ENCODE data around the gene PLCB3. TPM values are rescaled to one million over a fixed set of nuclear protein-coding genes. Genes with fewer than 3 reads are reported as not detected.

The PLCB3 gene
- total RNA-seq, 1 donor from 2014 or later: 36.2 TPM

DNA sequence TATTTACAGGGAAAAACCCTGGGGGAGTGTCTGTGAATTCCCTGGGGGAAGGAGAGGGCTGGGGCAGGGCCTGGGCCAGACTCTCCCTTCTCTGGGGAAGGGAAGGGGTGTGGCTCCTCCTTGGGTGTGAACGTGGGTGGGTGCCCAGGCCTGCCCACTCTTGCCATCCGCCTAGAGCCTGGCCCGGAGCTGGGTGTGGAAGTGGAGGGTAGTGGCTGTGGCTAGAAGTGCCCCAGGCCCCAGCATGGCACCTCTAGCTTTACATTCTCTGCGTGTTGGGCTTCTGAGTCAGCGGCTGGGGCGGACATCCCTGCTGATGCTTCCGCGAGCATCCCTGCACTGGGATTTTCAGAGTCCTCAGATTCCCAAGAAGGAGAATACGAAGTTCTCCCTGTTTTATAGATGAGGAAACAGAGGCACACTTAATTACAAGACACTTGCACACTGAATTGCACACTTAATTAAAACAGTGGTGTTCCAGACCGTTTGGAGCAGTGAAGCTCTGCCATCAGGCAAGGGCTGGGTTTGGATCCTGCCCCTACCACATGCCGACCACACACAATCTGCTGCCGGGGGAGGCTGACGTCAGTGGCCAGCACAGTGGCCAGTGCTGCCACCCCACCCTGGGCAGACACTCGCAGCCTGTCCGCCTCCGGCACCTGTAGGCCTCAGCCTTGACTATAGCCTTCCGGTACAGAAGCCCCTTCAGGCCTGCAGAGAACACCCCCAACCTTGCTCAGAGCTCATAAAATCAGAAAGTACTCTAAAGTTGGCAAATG, 25.5 kb downstream of the PLCB3 start:
- TF ChIP-seq, protein P1, sequence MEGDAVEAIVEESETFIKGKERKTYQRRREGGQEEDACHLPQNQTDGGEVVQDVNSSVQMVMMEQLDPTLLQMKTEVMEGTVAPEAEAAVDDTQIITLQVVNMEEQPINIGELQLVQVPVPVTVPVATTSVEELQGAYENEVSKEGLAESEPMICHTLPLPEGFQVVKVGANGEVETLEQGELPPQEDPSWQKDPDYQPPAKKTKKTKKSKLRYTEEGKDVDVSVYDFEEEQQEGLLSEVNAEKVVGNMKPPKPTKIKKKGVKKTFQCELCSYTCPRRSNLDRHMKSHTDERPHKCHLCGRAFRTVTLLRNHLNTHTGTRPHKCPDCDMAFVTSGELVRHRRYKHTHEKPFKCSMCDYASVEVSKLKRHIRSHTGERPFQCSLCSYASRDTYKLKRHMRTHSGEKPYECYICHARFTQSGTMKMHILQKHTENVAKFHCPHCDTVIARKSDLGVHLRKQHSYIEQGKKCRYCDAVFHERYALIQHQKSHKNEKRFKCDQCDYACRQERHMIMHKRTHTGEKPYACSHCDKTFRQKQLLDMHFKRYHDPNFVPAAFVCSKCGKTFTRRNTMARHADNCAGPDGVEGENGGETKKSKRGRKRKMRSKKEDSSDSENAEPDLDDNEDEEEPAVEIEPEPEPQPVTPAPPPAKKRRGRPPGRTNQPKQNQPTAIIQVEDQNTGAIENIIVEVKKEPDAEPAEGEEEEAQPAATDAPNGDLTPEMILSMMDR (IDR thresholded peaks at IDR 0.05; ENCODE audit: partially characterized antibody, unreplicated experiment): no peak
- Mint-ChIP-seq H3K4me3 (ENCODE audit: unreplicated experiment) (no peak overlapping the region), H3K4me1 (ENCODE audit: low read depth, unreplicated experiment) (peaks cover 3% of the 10 kb centered on the region), H3K36me3 (ENCODE audit: unreplicated experiment) (no peaks in the 10 kb centered on the region), H3K9me3 (ENCODE audit: unreplicated experiment) (no peaks in the 10 kb centered on the region), H3K27me3 (ENCODE audit: unreplicated experiment) (peaks cover 4% of the 10 kb centered on the region), H3K27ac (ENCODE audit: unreplicated experiment) (no peak overlapping the region)
- DNase-seq: no peak

DNA sequence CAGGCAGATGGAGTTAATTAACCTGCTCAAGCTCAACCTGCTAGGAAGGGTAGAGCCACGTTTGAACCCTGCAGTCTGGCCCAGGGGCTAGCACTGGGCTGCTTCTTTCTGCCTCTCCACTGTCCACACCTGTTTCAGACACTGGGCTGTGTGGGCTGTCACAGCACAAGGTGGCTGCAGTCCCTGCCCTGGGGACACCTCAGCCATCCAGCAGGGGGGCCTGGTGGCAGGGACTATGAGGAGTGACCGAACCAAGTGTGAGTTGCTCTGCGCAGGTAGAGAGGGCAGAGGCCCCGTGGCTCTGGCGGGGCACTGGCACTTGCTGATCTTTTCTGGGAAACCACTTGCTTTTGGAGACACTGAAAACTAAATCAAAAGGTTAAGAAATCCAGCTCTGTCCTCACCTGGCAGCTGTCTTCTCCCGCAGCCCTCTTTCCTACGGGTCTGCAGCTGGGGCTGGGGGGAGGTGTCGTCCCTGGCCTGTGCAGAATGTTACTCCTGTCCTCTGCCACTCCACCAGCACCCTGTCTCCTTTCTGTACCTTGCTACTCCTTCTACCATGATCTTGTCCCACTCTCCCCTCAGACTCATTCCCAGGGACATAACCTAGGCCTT, 27.4 kb downstream of the PLCB3 start:
- Mint-ChIP-seq H3K27me3 (ENCODE audit: unreplicated experiment) (peaks cover 2% of the 10 kb centered on the region), H3K4me1 (ENCODE audit: low read depth, unreplicated experiment) (peaks cover 3% of the 10 kb centered on the region), H3K4me3 (ENCODE audit: unreplicated experiment) (peak overlapping the region; percentile 8), H3K27ac (ENCODE audit: unreplicated experiment) (no peak overlapping the region), H3K9me3 (ENCODE audit: unreplicated experiment) (peaks cover 2% of the 10 kb centered on the region), H3K36me3 (ENCODE audit: unreplicated experiment) (no peaks in the 10 kb centered on the region)
- DNase-seq: no peak
- TF ChIP-seq, protein P1 (IDR thresholded peaks at IDR 0.05; ENCODE audit: partially characterized antibody, unreplicated experiment): no peak

GRCh38 chr11:64281957-64282770, 30.8 kb downstream of the PLCB3 start:
- Mint-ChIP-seq H3K9me3 (ENCODE audit: unreplicated experiment) (peaks cover 7% of the 10 kb centered on the region), H3K27me3 (ENCODE audit: unreplicated experiment) (peaks cover 2% of the 10 kb centered on the region), H3K36me3 (ENCODE audit: unreplicated experiment) (no peaks in the 10 kb centered on the region), H3K4me1 (ENCODE audit: low read depth, unreplicated experiment) (peaks cover 8% of the 10 kb centered on the region), H3K27ac (ENCODE audit: unreplicated experiment) (no peak overlapping the region), H3K4me3 (ENCODE audit: unreplicated experiment) (no peak overlapping the region)
- no peak for DNase-seq
- TF ChIP-seq, protein P1 (IDR thresholded peaks at IDR 0.05; ENCODE audit: partially characterized antibody, unreplicated experiment): no peak

DNA sequence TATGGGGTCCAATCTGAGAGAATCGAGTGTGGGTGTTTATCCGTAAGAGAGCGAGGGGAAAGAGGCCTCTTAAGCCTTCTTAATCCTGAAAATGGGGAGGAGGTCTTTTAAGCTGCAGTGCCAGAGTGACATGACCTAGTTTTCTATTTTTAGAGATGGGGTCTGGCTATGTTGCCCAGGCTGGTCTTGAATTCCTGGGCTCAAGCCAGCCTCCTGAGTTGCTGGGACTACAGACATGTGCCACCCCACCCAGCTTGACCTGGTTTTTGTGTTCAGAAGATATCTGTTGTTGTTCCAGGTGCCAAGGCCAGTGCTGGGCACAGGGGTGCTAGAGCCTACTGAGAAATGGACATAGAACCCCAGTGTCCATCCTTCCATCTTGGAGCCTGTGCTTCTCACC, 31.8 kb downstream of the PLCB3 start:
- Mint-ChIP-seq H3K9me3 (ENCODE audit: unreplicated experiment) (peaks cover 8% of the 10 kb centered on the region), H3K4me1 (ENCODE audit: low read depth, unreplicated experiment) (peaks cover 8% of the 10 kb centered on the region), H3K27me3 (ENCODE audit: unreplicated experiment) (peaks cover 2% of the 10 kb centered on the region), H3K36me3 (ENCODE audit: unreplicated experiment) (no peaks in the 10 kb centered on the region), H3K27ac (ENCODE audit: unreplicated experiment) (no peak overlapping the region), H3K4me3 (ENCODE audit: unreplicated experiment) (peak overlapping the region; percentile 34)
- DNase-seq: no peak
- TF ChIP-seq, protein P1 (IDR thresholded peaks at IDR 0.05; ENCODE audit: partially characterized antibody, unreplicated experiment): no peak

Data from glutamatergic neuron (in vitro differentiated cells).